Ovary (tissue), 3 donors: ENCODE data around the gene GDE1.

Experiments
- CTCF ChIP-seq, 3 donors: fragments of 450-650 bp in 2 of 3; fragments of 200-600 bp in 1 of 3; IDR thresholded peaks; one replicate each; pipeline versions ENCODE4 v1.5.1 to v1.8.0; 2016 to 2022; ENCODE audit warnings: antibody characterized with exemption in 3 of 3, mild to moderate bottlenecking in 1 of 3
- EP300 ChIP-seq: sonication (generic); formaldehyde crosslinking; IDR thresholded peaks from one replicate; pipeline ENCODE4 v1.6.1; 2017; ENCODE audit warnings: antibody characterized with exemption
- donor health status: DM: no; HTN: no; CAD: no.

GRCh38 chr16:19460397-19460796 lies 61.5 kb downstream of the GDE1 start:
- TF ChIP-seq CTCF (IDR thresholded peaks at IDR 0.05) = no peak
- no peak for TF ChIP-seq EP300
